ENCODE results near the gene SETD7. TPM values are rescaled to one million over a fixed set of nuclear protein-coding genes. Genes with fewer than 3 reads are reported as not detected.

Gene SETD7
- total and polyA plus RNA-seq, 8 donors: 9.7 to 96.9 (median 31.5) TPM

DNA sequence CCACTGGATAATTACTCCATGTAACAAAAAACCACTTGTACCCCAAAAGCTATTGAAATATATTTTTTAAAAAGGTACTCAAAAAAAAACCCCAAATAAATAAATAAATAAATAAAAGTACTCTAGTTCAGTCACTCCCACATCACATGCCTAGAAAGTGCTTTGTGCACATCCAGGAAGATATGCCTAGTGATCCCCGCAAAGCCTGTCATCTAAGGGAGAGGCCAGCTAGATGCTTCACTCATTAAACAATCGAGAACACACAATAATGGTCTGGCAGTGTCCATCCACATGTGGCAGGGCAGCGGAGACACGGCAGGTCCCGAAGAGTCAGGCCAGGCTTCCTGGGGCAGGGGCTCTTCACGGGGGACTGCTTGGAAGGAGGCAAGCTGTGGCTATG is 54.5 kb downstream of the SETD7 start:
- Histone ChIP-seq H3K4me1 (peaks cover 0 to 18% (median 6%) of the 10 kb centered on the region in 4 donors), H3K36me3 (peaks cover 0 to 10% (median 5%) of the 10 kb centered on the region in 4 donors), H3K27ac (no peak overlapping the region), H3K9me3 (no peaks in the 10 kb centered on the region), H3K27me3 (no peaks in the 10 kb centered on the region), H3K4me3 (no peak overlapping the region)
- TF ChIP-seq POLR2A (IDR thresholded peaks at IDR 0.05) (no peak), POLR2AphosphoS5 (IDR thresholded peaks at IDR 0.05) (no peak), EP300 (IDR thresholded peaks at IDR 0.05) (no peak)
- TF ChIP-seq, protein P1, sequence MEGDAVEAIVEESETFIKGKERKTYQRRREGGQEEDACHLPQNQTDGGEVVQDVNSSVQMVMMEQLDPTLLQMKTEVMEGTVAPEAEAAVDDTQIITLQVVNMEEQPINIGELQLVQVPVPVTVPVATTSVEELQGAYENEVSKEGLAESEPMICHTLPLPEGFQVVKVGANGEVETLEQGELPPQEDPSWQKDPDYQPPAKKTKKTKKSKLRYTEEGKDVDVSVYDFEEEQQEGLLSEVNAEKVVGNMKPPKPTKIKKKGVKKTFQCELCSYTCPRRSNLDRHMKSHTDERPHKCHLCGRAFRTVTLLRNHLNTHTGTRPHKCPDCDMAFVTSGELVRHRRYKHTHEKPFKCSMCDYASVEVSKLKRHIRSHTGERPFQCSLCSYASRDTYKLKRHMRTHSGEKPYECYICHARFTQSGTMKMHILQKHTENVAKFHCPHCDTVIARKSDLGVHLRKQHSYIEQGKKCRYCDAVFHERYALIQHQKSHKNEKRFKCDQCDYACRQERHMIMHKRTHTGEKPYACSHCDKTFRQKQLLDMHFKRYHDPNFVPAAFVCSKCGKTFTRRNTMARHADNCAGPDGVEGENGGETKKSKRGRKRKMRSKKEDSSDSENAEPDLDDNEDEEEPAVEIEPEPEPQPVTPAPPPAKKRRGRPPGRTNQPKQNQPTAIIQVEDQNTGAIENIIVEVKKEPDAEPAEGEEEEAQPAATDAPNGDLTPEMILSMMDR (IDR thresholded peaks at IDR 0.05): no peak
- 72 to 87% (median 81%) methylated on average over 6 of the region's 6 CpGs for WGBS, 5 donors
- intact Hi-C loops (cut with DNase I; ENCODE audit: low total_unique reads): no loop called here
- no peak for DNase-seq

DNA sequence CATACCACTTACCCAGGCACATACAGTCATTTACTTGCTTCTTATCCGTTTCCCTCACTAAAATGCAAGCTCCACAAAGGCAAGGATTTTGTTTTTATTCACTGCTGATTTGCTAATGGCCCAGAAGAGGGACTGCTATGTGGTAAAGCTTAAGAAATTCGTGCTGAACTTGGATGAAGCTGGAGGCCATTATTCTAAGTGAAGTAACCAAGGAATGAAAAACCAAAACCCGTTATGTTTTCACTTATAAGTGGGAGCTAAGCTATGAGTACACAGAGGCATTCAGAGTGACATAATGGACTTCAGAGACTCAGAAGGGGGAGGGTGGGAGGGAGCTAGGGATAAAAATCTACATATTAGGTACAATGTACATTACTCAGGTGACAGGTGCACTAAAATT is 54.9 kb downstream of the SETD7 start:
- WGBS, 5 donors: 43 to 62% (median 50%) methylated on average over 3 of the region's 3 CpGs
- Histone ChIP-seq H3K27ac (no peak overlapping the region), H3K27me3 (no peaks in the 10 kb centered on the region), H3K4me1 (peaks cover 0 to 22% (median 8%) of the 10 kb centered on the region in 4 donors), H3K4me3 (no peak overlapping the region), H3K36me3 (peaks cover 0 to 7% (median 5%) of the 10 kb centered on the region in 4 donors), H3K9me3 (no peaks in the 10 kb centered on the region)
- DNase-seq: no peak
- no peak for TF ChIP-seq POLR2AphosphoS5 (IDR thresholded peaks at IDR 0.05)
- TF ChIP-seq, protein P1 (IDR thresholded peaks at IDR 0.05): no peak
- TF ChIP-seq POLR2A (IDR thresholded peaks at IDR 0.05): no peak
- no peak for TF ChIP-seq EP300 (IDR thresholded peaks at IDR 0.05)
- intact Hi-C loops (cut with DNase I; ENCODE audit: low total_unique reads): no loop called here

DNA sequence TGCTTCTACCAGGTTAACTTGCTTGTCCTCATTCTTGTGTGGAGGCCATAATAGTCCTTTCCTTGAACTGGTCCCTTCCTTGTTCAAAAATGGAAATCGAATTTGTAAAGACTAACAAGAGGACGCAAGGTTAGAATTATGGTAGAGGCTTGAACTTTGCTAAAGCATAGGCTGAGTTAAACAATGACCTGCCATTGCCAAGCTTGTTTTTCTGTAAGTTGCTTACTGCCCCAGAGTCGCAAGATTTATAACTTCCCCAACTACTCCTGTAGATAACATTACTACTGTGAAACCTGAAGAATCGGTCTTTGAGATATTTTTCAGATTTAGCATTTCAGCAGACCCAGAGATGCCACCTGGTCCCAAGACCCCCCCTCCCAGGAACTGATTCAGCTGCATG is 56.8 kb downstream of the SETD7 start:
- no peak overlapping the region for H3K4me3 ChIP-seq
- TF ChIP-seq POLR2A (IDR thresholded peaks at IDR 0.05): no peak
- no peak for TF ChIP-seq EP300 (IDR thresholded peaks at IDR 0.05)
- no peak for TF ChIP-seq POLR2AphosphoS5 (IDR thresholded peaks at IDR 0.05)
- TF ChIP-seq, protein P1 (IDR thresholded peaks at IDR 0.05): no peak
- intact Hi-C loops (cut with DNase I; ENCODE audit: low total_unique reads): loop anchor here (10.0 kb wide), 1 partner anchor 136 kb away; no protein-coding TSS in a partner anchor
- WGBS, 5 donors: 76 to 80% (median 79%) methylated on average over 4 of the region's 4 CpGs
- H3K36me3 ChIP-seq: no peaks in the 10 kb centered on the region
- H3K9me3 ChIP-seq: no peaks in the 10 kb centered on the region
- DNase-seq: no peak
- H3K27me3 ChIP-seq: no peaks in the 10 kb centered on the region
- H3K4me1 ChIP-seq: peaks cover 0 to 24% (median 8%) of the 10 kb centered on the region in 4 donors
- H3K27ac ChIP-seq: no peak overlapping the region

DNA sequence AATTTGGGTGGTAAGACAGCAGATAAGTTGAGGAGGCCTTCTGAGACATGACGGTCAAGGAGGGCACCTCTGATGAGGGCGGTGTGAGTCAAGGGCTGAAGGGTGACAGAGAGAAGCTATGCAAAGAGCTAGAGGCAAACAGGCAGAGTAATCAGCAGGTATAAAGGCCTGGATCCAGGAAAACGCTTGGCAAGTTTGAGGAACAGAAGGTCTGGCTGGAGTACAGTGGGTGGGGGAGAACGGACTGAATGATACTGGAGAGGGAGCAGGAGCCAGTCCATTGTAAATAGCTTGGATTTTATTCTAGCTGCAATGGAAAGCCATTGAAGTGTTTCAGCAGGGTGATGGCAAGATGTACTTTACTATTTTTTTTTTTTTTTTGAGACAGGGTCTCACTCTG is 62.8 kb downstream of the SETD7 start:
- no peak for TF ChIP-seq POLR2A (IDR thresholded peaks at IDR 0.05)
- TF ChIP-seq EP300 (IDR thresholded peaks at IDR 0.05): no peak
- intact Hi-C loops (cut with DNase I; ENCODE audit: low total_unique reads): loop anchor here (10.0 kb wide), 1 partner anchor 142 kb away; no protein-coding TSS in a partner anchor
- Histone ChIP-seq H3K27ac (no peak overlapping the region), H3K4me3 (no peak overlapping the region), H3K27me3 (no peaks in the 10 kb centered on the region), H3K9me3 (no peaks in the 10 kb centered on the region), H3K36me3 (no peaks in the 10 kb centered on the region), H3K4me1 (peaks cover 0 to 22% (median 7%) of the 10 kb centered on the region in 4 donors)
- 46 to 70% (median 52%) methylated on average over 4 of the region's 4 CpGs for WGBS, 5 donors
- DNase-seq: no peak

DNA sequence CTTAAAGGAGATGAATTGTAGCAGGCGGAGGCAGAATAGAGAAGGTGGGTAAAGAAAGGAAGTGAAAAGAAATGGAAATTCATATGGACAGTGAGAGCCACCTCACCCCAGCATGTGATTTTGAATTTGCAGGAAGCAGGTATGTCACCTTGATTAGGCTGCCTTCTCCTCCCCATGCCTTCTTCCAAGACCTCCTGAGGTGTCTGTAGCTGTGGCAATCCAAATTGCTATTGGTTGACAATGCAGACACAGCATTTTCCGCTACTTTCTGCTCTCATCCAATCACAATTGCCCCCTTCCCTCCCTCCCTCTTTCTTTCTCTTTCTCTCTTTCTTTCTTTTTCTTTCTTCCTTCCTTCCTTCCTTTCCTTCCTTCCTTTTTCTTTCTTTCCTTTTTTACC is 63.6 kb downstream of the SETD7 start:
- WGBS, 5 donors: 92 to 100% (median 94%) methylated on average over 2 of the region's 2 CpGs
- Histone ChIP-seq H3K36me3 (no peaks in the 10 kb centered on the region), H3K27ac (no peak overlapping the region), H3K4me3 (no peak overlapping the region), H3K4me1 (peaks cover 0 to 14% (median 5%) of the 10 kb centered on the region in 4 donors), H3K9me3 (no peaks in the 10 kb centered on the region), H3K27me3 (no peaks in the 10 kb centered on the region)
- intact Hi-C loops (cut with DNase I; ENCODE audit: low total_unique reads): loop anchor here (10.0 kb wide), 1 partner anchor 142 kb away; no protein-coding TSS in a partner anchor
- TF ChIP-seq EP300 (IDR thresholded peaks at IDR 0.05) (no peak), POLR2A (IDR thresholded peaks at IDR 0.05) (no peak), POLR2AphosphoS5 (IDR thresholded peaks at IDR 0.05) (no peak)
- TF ChIP-seq, protein P1 (IDR thresholded peaks at IDR 0.05): no peak
- no peak for DNase-seq

Data from stomach (tissue), 9 donors.